ACC112 (cell line): Measurements from ENCODE around the gene EIF4G3.

Source experiments
- H2AFZ ChIP-seq: fragments of 200-600 bp; sonication (generic); one replicate; pipeline ENCODE4 v1.6.0; 2017; ENCODE audit warnings: antibody characterized with exemption, low read length; ENCODE audit not compliant: unreplicated experiment
- H3K27ac ChIP-seq: fragments of 200-600 bp; sonication (generic); 2 replicates; pipeline ENCODE4 v1.5.1; 2014; ENCODE audit warnings: low read depth, mild to moderate bottlenecking, antibody characterized with exemption, low read length, moderate library complexity
- H3K27me3 ChIP-seq: fragments of 200-600 bp; sonication (generic); 2 replicates; pipeline ENCODE4 v1.6.1; 2014; ENCODE audit warnings: mild to moderate bottlenecking, antibody characterized with exemption, low read length, moderate library complexity, mixed read lengths; ENCODE audit not compliant: insufficient read depth
- H3K36me3 ChIP-seq: fragments of 200-600 bp; sonication (generic); 2 replicates; pipeline ENCODE4 v1.6.1; 2016; ENCODE audit warnings: mild to moderate bottlenecking, antibody characterized with exemption, low read length, moderate library complexity, mixed read lengths; ENCODE audit not compliant: insufficient read depth
- H3K4me1 ChIP-seq: fragments of 200-600 bp; sonication (generic); one replicate; pipeline ENCODE4 v1.6.1; 2016; ENCODE audit warnings: low read length, mixed read lengths; ENCODE audit not compliant: insufficient read depth, unreplicated experiment, control insufficient read depth
- H3K4me3 ChIP-seq: fragments of 200-600 bp; sonication (generic); 2 replicates; pipeline ENCODE4 v1.5.1; 2014; ENCODE audit warnings: mild to moderate bottlenecking, low read depth, low read length
- H3K79me2 ChIP-seq: fragments of 200-600 bp; sonication (generic); one replicate; pipeline ENCODE4 v1.6.0; 2016; ENCODE audit warnings: low read length; ENCODE audit not compliant: control insufficient read depth, unreplicated experiment, insufficient read depth

The EIF4G3 gene

GRCh38 chr1:20998826-20999225 is 177.9 kb downstream of the EIF4G3 start:
- Histone ChIP-seq H3K36me3 (no peaks in the 10 kb centered on the region), H3K79me2 (peaks cover 3% of the 10 kb centered on the region), H3K4me3 (no peak overlapping the region), H2AFZ (no peak overlapping the region), H3K27me3 (no peaks in the 10 kb centered on the region), H3K4me1 (peaks cover under 1% of the 10 kb centered on the region), H3K27ac (no peak overlapping the region)

- peaks cover 12% of the 10 kb centered on the region for H3K4me1 ChIP-seq
- H3K4me3 ChIP-seq: no peak overlapping the region
- H3K27ac ChIP-seq: no peak overlapping the region
- H3K36me3 ChIP-seq: no peaks in the 10 kb centered on the region
- no peaks in the 10 kb centered on the region for H3K79me2 ChIP-seq
- no peak overlapping the region for H2AFZ ChIP-seq
- H3K27me3 ChIP-seq: no peaks in the 10 kb centered on the region
Observed at GRCh38 chr1:20997602-20998224, 179.0 kb downstream of the EIF4G3 start.

- Histone ChIP-seq H3K4me1 (peaks cover 20% of the 10 kb centered on the region), H2AFZ (no peak overlapping the region), H3K79me2 (no peaks in the 10 kb centered on the region), H3K4me3 (no peak overlapping the region), H3K27ac (no peak overlapping the region), H3K27me3 (no peaks in the 10 kb centered on the region), H3K36me3 (no peaks in the 10 kb centered on the region)
Observed at GRCh38 chr1:20996554-20996953, 180.1 kb downstream of the EIF4G3 start.

GRCh38 chr1:20993716-20994575 is 182.8 kb downstream of the EIF4G3 start:
- H3K4me3 ChIP-seq: no peak overlapping the region
- no peaks in the 10 kb centered on the region for H3K36me3 ChIP-seq
- no peak overlapping the region for H2AFZ ChIP-seq
- peaks cover 20% of the 10 kb centered on the region for H3K4me1 ChIP-seq
- H3K79me2 ChIP-seq: no peaks in the 10 kb centered on the region
- H3K27ac ChIP-seq: no peak overlapping the region; the same call in 1 of the 2 replicates
- H3K27me3 ChIP-seq: no peaks in the 10 kb centered on the region

DNA sequence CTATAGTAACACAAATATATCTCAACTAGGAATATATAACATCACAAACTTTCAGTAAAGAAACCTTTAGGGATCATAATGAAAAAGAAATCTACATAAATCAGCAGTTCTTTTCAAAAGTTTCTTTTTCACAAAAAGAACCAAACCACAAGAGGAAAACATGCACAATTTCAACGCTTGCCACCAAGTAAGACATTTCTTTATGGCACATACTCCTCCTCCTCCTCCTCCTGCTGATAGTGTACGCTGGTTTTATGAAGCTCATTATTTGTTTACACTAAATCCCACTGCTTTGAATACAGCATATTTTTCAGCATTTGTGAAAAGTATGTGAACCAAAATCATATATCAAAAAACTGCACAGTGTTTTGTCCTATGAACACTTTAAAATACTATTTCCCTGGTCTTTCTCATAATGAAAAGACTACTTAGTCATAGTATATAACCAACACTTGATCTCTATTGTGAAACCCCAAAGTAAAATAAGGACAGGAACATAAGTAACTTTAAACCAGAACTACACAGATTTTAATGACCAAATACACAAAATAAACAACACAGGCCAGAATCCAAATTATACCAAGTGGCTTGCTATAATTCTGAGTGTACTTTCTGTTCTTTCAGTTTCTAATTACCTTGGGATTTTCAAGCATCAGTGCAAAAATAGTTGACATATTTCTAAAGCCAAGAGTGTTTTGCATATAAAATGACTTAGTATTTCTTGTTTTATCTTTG is 184.2 kb downstream of the EIF4G3 start:
- H3K36me3 ChIP-seq: no peaks in the 10 kb centered on the region
- no peak overlapping the region for H2AFZ ChIP-seq
- no peaks in the 10 kb centered on the region for H3K27me3 ChIP-seq
- H3K4me3 ChIP-seq: 0 out of 2 replicates have a peak overlapping the region, but pooled peaks have one; percentile 14
- peak overlapping the region; percentile 32 for H3K27ac ChIP-seq
- H3K79me2 ChIP-seq: no peaks in the 10 kb centered on the region
- peaks cover 20% of the 10 kb centered on the region for H3K4me1 ChIP-seq

- H2AFZ ChIP-seq: no peak overlapping the region
- H3K79me2 ChIP-seq: peaks cover 9% of the 10 kb centered on the region
- H3K4me1 ChIP-seq: peaks cover 20% of the 10 kb centered on the region
- no peaks in the 10 kb centered on the region for H3K27me3 ChIP-seq
- no peak overlapping the region for H3K4me3 ChIP-seq
- no peak overlapping the region for H3K27ac ChIP-seq
- H3K36me3 ChIP-seq: no peaks in the 10 kb centered on the region
Observed at GRCh38 chr1:20988943-20989342, 187.8 kb downstream of the EIF4G3 start.

GRCh38 chr1:20987831-20988825 is 188.6 kb downstream of the EIF4G3 start:
- Histone ChIP-seq H3K36me3 (no peaks in the 10 kb centered on the region), H3K27me3 (no peaks in the 10 kb centered on the region), H2AFZ (no peak overlapping the region), H3K27ac (no peak overlapping the region), H3K4me1 (peaks cover 14% of the 10 kb centered on the region), H3K4me3 (no peak overlapping the region), H3K79me2 (peaks cover 9% of the 10 kb centered on the region)

- Histone ChIP-seq H3K79me2 (peaks cover 9% of the 10 kb centered on the region), H3K27ac (no peak overlapping the region), H3K27me3 (no peaks in the 10 kb centered on the region), H3K4me1 (peaks cover 14% of the 10 kb centered on the region), H2AFZ (no peak overlapping the region), H3K4me3 (no peak overlapping the region), H3K36me3 (no peaks in the 10 kb centered on the region)
Observed at GRCh38 chr1:20983297-20983889, 193.3 kb downstream of the EIF4G3 start.

DNA sequence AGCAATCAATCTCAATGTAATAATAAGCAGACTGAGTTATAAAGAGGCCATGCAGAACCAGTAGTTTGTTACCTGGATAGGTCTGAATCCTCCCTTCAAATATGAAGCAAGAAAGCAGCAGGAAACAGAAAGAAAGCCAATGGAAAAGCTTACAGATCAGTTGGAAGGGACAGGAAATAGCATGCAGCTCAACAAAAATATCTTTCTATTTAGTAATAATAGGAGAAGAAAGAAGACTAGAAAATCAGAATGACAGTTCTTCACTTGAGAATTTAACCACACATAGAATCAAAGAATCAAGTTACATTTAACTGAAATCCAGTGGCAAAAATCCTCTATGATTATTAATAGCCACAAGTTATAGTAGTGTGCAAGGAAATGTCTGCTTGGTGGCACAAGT is 194.4 kb downstream of the EIF4G3 start:
- H3K4me3 ChIP-seq: no peak overlapping the region
- H3K27ac ChIP-seq: peak overlapping the region; percentile 29
- H3K79me2 ChIP-seq: peaks cover 9% of the 10 kb centered on the region
- H3K36me3 ChIP-seq: no peaks in the 10 kb centered on the region
- H3K27me3 ChIP-seq: no peaks in the 10 kb centered on the region
- H3K4me1 ChIP-seq: peaks cover 14% of the 10 kb centered on the region
- H2AFZ ChIP-seq: no peak overlapping the region
